SK-N-SH (cell line): ENCODE measurements around the gene NPAT. TPM values are rescaled to one million over a fixed set of nuclear protein-coding genes. Genes with fewer than 3 reads are reported as not detected.

ENCODE experiments used
- CTCF ChIA-PET: fragments of 300-600, 350-600 bp; formaldehyde crosslinking; extraction: SDS; loops from one replicate; lab custom pipeline; 2021; lab: Yijun Ruan, JAX
- POLR2A ChIA-PET: fragments of 350-600 bp; sonication (Branson Sonifier 250); formaldehyde crosslinking; extraction: SDS; loops from one replicate; lab custom pipeline; 2020; ENCODE audit warnings: antibody characterized with exemption, inconsistent platforms; lab: Yijun Ruan, JAX
- DNase-seq: peaks from one replicate; pipeline ENCODE4 v3.0.0; 2012
- H2AFZ ChIP-seq: fragments of 200-600 bp; sonication (generic); 2 replicates; pipeline ENCODE4 v1.8.1; 2016; ENCODE audit warnings: antibody characterized with exemption, mild to moderate bottlenecking, low read depth
- H3F3A ChIP-seq: fragments of 200-600 bp; sonication (generic); replicated peaks from 2 replicates; pipeline ENCODE3; 2016; ENCODE audit warnings: antibody characterized with exemption, mild to moderate bottlenecking; ENCODE audit not compliant: insufficient read depth
- H3K27ac ChIP-seq, 2 experiments: fragments of 200-500 bp in 1 of 2; fragments of 200-600 bp in 1 of 2; sonication (Bioruptor generic) in 1 of 2; sonication (generic), shearing (Covaris generic) in 1 of 2; 2 replicates each; pipeline versions ENCODE4 v1.5.1 to v1.6.1; 2014 to 2016; ENCODE audit warnings: low read depth in 2 of 2, inconsistent platforms in 1 of 2, low read length in 1 of 2, mild to moderate bottlenecking in 1 of 2, mixed read lengths in 1 of 2
- H3K27me3 ChIP-seq: fragments of 200-600 bp; sonication (generic), shearing (Covaris generic); 2 replicates; pipeline ENCODE4 v1.6.1; 2016; ENCODE audit warnings: mixed run types; ENCODE audit not compliant: insufficient read depth
- H3K36me3 ChIP-seq, 2 experiments: fragments of 200-500 bp in 1 of 2; fragments of 200-600 bp in 1 of 2; sonication (Bioruptor generic) in 1 of 2; sonication (generic) in 1 of 2; replicated peaks in 1 of 2; 2 replicates each; pipeline versions ENCODE3 to v1.5.1; 2014 to 2016; ENCODE audit warnings: low read length in 1 of 2, mild to moderate bottlenecking in 1 of 2; ENCODE audit not compliant: insufficient read depth in 2 of 2, control insufficient read depth in 1 of 2
- H3K4me1 ChIP-seq, 2 experiments: fragments of 200-500 bp in 1 of 2; fragments of 200-600 bp in 1 of 2; sonication (Bioruptor generic) in 1 of 2; sonication (generic), shearing (Covaris generic) in 1 of 2; 2 replicates each; pipeline versions ENCODE4 v1.5.1 to v1.6.1; 2014 to 2016; ENCODE audit warnings: low read depth in 1 of 2, low read length in 1 of 2, mixed run types in 1 of 2; ENCODE audit not compliant: insufficient read depth in 2 of 2, control insufficient read depth in 1 of 2
- H3K4me2 ChIP-seq: fragments of 200-600 bp; sonication (generic), shearing (Covaris generic); 2 replicates; pipeline ENCODE4 v1.6.1; 2017; ENCODE audit warnings: mixed run types
- H3K4me3 ChIP-seq, 2 experiments: fragments of 200-500 bp in 1 of 2; fragments of 200-600 bp in 1 of 2; sonication (Bioruptor generic) in 1 of 2; sonication (generic), shearing (Covaris generic) in 1 of 2; 2 replicates each; pipeline versions ENCODE4 v1.5.1 to v1.8.1; 2014 to 2016; ENCODE audit warnings: low read depth in 2 of 2, inconsistent platforms in 1 of 2, low read length in 1 of 2, mild to moderate bottlenecking in 1 of 2, mixed read lengths in 1 of 2, moderate library complexity in 1 of 2
- H3K79me2 ChIP-seq: fragments of 200-600 bp; sonication (generic); 2 replicates; pipeline ENCODE4 v1.8.1; 2017; ENCODE audit warnings: mild to moderate bottlenecking; ENCODE audit not compliant: insufficient read depth
- H3K9ac ChIP-seq: fragments of 200-600 bp; sonication (generic); 2 replicates; pipeline ENCODE4 v1.6.1; 2017; ENCODE audit warnings: mixed run types
- H3K9me2 ChIP-seq: fragments of 200-600 bp; sonication (generic); 2 replicates; pipeline ENCODE4 v1.6.1; 2017; ENCODE audit warnings: mixed run types
- H3K9me3 ChIP-seq: fragments of 200-600 bp; sonication (generic); 2 replicates; pipeline ENCODE4 v1.6.1; 2017; ENCODE audit warnings: mixed run types, mild to moderate bottlenecking, moderate library complexity
- H4K20me1 ChIP-seq: fragments of 200-600 bp; sonication (generic); 2 replicates; pipeline ENCODE4 v1.6.1; 2017; ENCODE audit warnings: mild to moderate bottlenecking, mixed run types; ENCODE audit not compliant: insufficient read depth
- CTCF ChIP-seq: fragments of 200-600 bp; sonication (generic); IDR thresholded peaks from 2 replicates; pipeline ENCODE4 v1.6.1; 2017; ENCODE audit warnings: antibody characterized with exemption, mild to moderate bottlenecking, moderate library complexity
- EP300 ChIP-seq, 2 experiments: IDR thresholded peaks; 2 replicates each; pipeline versions ENCODE4 v1.4.0 to v1.6.1; 2012; ENCODE audit warnings: borderline replicate concordance in 1 of 2, low read depth in 1 of 2, low read length in 1 of 2
- FOXM1 ChIP-seq: IDR thresholded peaks from 2 replicates; pipeline ENCODE4 v1.4.0; 2012; ENCODE audit warnings: low read depth, mild to moderate bottlenecking
- IRF3 ChIP-seq: fragments of 150-350 bp; IDR thresholded peaks from 2 replicates; pipeline ENCODE4 v1.6.1; 2016; ENCODE audit warnings: mild to moderate bottlenecking, low read depth, low read length
- NFIC ChIP-seq: IDR thresholded peaks from 2 replicates; pipeline ENCODE4 v1.4.0; 2012; ENCODE audit warnings: borderline replicate concordance
- NRF1 ChIP-seq: IDR thresholded peaks from 2 replicates; pipeline ENCODE4 v1.6.1; 2012; ENCODE audit warnings: low read depth, mild to moderate bottlenecking, low read length
- PBX3 ChIP-seq: IDR thresholded peaks from 2 replicates; pipeline ENCODE4; 2012
- POLR2AphosphoS5 ChIP-seq: IDR thresholded peaks from 2 replicates; pipeline ENCODE4 v1.6.1; 2012; ENCODE audit warnings: low read depth, low read length
- RAD21 ChIP-seq: IDR thresholded peaks from 2 replicates; pipeline ENCODE4 v1.6.1; 2012; ENCODE audit warnings: mild to moderate bottlenecking, low read length
- RFX5 ChIP-seq: IDR thresholded peaks from 2 replicates; pipeline ENCODE4 v1.6.1; 2012; ENCODE audit warnings: mild to moderate bottlenecking, improper control_type of control experiment, low read length
- SIN3A ChIP-seq: IDR thresholded peaks from 2 replicates; pipeline ENCODE4 v1.6.1; 2012; ENCODE audit warnings: low read depth, mild to moderate bottlenecking, low read length, moderate library complexity, borderline replicate concordance
- TCF12 ChIP-seq: IDR thresholded peaks from 2 replicates; pipeline ENCODE4 v1.4.0; 2012
- TEAD4 ChIP-seq: IDR thresholded peaks from 2 replicates; pipeline ENCODE4 v1.4.0; 2012; ENCODE audit warnings: mild to moderate bottlenecking, borderline replicate concordance; ENCODE audit not compliant: insufficient read depth
- USF1 ChIP-seq: IDR thresholded peaks from 2 replicates; pipeline ENCODE4 v1.4.0; 2012; ENCODE audit warnings: low read depth, borderline replicate concordance
- WGBS: methylation state at CpG from one replicate; pipeline ENCODE4 v1.1.6; 2017; ENCODE audit warnings: low lambda C conversion rate; 5-methylcytosine and 5-hydroxymethylcytosine counted together
- polyA plus RNA-seq, 3 experiments: library from polyadenylated mRNA; depleted of rRNA; stranded (reverse); fragments of >200 nt; gene quantifications; 2 replicates each; pipeline ENCODE4 v1.2.3, GENCODE V29; 2012

The NPAT gene
- polyA plus RNA-seq, 1 of the 3 experiments (the other 2 are of a cell fraction) = 2.1 TPM

GRCh38 chr11:108235192-108235591, 12.8 kb upstream of the NPAT start:
- Histone ChIP-seq H3K9me3 (no peaks in the 10 kb centered on the region), H3K4me2 (no peak overlapping the region), H4K20me1 (no peaks in the 10 kb centered on the region), H3K36me3 (peaks cover 43 to 69% of the 10 kb centered on the region in 2 experiments), H3K27me3 (no peaks in the 10 kb centered on the region), H3K27ac (no peak overlapping the region), H3K4me1 (no peaks in the 10 kb centered on the region)
- TF ChIP-seq IRF3 (no peak), TCF12 (no peak), FOXM1 (no peak), POLR2AphosphoS5 (no peak), NFIC (no peak), RAD21 (no peak), PBX3 (no peak), EP300 (IDR thresholded peaks at IDR 0.05; ENCODE audit: borderline replicate concordance in 1 of 2, low read depth in 1 of 2, low read length in 1 of 2) (no peak), RFX5 (no peak), SIN3A (no peak), TEAD4 (no peak), NRF1 (no peak), USF1 (no peak), CTCF (no peak)
- TF ChIP-seq, all 33 proteins: peak for 0
- no peak for DNase-seq
- Histone ChIP-seq H2AFZ (no peak overlapping the region), H3K9ac (no peak overlapping the region), H3K9me2 (no peaks in the 10 kb centered on the region), H3K4me3 (no peak overlapping the region), H3K79me2 (no peaks in the 10 kb centered on the region), H3F3A (no peaks in the 10 kb centered on the region)
- 90% methylated on average over 1 of the region's 1 CpG for WGBS
- ChIA-PET CTCF (no interaction called here), POLR2A (no interaction called here)
